GM19455 (cell line): ENCODE measurements around the gene TFCP2L1.

Source experiments
- ATAC-seq: cut with Tn5 transposase; IDR thresholded peaks from one replicate; pipeline ENCODE4 v1.9.1; 2021; ENCODE audit not compliant: unreplicated experiment

TFCP2L1 gene

DNA sequence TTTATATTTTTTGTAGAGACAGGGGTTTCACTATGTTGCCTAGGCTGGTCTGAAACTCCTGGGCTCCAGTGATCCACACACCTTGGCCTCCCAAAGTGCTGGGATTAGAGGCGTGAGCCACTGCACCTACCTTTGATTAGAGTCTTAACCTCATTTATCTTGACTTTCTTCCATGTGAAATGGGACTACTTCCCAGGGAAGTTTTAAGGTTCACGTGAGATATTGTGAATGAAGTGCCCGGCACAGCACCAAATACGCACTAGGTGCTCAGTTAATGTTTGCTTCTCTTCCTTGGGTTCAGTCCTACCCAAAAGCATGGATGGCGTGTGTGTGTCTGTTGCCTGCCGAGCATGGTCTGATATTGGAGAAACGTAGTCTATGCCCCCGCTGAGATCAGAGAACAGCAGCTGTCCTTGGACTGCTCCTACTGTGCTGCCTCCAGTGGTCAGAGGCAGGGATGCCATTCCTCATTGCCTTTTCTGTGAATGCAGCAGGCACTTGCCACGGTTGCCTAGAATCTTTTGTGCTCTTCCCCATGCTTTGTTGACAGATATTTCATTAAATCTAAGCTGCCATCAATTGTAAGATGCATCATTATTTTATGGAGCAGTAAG lies 12.3 kb upstream of the TFCP2L1 start:
- ATAC-seq, result no peak

DNA sequence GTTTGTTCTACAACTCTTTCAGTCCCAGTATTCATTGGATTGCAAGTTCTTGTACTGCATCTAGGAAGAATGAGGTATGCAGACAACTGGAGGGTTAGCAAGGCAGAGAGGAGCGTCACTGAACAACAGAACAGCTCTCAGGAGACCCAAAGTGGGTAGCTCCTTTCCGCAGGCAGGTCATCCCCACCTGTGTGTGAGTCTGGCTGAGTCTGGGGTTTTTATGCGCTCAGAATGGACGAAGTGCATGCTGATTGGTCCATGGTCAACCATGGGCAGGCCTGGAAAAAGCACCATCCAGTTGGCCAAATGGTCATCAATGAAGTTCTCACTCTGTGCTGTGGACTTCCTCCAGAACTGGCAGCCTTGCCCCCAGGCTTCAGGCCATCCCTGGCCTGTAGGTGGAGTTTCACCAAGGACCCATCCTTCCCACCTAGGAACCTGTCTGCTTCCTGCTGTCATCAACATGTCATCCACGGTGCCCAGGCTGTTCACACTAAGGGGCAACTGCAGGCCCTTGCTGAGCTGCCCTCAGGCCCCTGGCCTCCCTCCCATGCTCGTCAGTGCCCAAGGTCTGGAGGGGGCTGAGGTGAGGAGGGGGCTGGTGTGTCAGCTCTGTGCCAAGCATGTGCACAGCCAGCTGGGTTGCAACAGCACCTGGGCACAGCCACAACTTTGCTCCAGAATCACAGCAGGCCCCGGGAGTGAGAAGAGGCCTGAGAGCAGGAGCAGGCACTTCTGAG lies 11.1 kb upstream of the TFCP2L1 start:
- no peak for ATAC-seq

DNA sequence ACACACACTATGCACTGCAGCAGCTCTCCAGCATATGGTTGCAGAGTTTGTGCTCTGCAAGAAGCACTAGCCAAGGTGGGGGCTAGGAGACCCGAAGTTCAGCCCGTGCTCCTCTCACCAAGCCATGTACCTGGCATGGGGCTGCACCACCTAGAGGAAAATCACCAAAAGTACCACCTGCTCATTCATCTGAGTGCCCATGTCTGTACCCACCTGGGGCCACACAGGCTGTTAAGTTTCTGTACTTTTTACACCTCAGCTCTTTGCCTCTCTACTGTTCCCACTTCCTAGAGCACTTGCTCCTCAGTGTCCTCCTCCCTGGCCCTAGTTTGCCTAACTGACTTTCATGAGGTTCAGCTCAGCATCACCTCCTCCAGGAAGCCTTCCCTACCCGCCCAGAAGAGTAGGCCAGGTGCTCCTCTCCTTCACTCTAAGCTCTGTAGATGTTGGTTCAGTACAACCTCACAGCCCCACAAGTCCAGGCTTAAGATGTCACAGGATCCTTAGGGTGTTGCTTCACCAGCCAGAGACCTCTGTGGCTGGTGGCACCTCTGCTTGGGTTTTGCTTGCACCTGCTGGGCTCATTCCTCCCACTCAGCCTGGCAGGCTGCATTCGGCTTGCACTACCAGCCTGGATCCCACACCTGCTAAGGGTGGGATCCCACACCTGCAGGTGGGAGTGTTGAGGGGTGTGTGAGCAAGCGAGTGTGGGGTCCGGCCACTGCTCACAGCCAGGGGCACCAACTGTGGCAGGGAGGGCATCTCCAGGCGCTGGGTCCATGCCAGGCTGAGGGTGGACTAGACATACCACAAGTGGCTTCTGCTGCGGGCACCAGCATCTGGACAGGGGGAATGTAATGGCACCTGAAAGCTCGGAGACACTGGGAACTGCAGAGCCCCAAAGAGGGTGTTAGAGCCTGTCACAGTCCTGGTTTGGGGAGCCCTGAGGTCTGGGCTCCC lies 10.2 kb upstream of the TFCP2L1 start:
- no peak for ATAC-seq

DNA sequence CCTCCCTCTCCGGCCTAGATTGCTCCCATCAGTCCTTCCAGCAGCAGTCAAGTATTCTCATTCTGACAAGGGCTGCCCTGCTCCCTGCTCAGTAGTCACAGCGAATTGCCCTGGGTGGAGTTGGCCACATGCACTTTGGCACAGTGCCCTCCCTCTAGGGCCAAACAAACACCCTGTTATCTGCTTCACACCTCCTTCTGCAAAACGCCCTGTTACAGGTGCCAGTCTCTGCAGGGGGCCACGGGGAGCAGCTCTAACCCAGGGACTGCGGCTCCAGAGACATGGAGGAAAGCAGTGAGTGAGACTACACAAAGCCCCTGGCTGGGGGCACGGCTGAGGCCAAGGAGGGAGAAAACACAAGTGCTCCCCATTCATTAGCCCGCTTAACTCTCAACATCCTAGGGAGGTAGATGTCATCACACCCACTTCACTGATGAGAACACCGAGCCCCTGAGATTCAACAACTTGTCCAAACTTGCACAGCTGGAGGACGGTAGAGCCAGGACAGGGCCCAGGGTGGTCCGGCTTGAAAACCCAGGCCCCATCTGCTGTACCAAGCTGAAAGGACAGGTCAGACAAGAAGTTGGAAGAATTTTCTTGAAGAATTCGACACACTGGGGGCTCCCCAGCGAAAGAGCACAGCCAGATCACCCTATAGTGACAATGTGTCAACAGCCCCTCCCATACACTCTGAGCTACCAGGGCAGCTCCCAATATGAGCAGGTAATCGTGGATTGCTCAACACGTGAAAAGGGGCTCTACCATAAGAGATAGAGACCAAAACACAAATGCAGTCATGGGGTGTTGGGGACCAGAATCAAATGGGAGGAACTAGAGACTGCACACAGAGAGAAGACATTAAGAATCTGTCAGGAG lies 8.7 kb upstream of the TFCP2L1 start:
- ATAC-seq, result no peak

DNA sequence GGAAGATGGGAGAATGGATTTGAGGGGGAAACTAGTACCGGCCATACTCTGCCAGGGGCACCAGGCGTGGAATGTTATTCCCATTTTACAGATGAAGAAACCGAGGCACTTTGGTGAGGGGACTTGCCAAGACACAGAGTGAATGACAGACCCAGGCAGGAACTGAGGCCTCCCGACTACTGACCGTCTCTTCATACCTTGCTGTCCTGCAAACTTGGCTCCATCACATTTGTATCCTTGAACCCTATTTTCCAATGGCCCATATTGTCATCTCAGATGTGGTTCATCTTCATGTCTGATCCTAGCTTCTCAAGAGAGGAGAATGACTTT lies 6.2 kb upstream of the TFCP2L1 start:
- no peak for ATAC-seq

DNA sequence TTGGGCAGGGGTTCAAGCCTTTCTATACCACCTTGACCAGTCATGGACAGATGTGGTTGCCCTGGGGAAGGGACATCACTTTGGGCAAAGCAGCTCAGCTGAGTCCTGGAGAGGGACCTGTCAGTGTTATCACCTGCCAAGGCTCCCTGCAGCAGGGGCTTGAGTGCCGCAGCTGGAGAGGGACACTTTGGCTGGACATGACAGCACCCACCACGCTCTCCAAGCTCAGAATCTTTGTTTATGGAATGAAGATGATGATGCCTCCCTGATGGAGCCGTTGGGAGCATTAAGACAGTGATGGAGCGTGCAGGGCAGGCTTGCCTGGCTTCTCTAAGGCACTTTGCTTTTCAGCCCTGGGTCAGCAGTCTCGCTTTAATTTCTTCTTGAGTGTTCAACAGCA lies 4.3 kb upstream of the TFCP2L1 start:
- ATAC-seq, result no peak

DNA sequence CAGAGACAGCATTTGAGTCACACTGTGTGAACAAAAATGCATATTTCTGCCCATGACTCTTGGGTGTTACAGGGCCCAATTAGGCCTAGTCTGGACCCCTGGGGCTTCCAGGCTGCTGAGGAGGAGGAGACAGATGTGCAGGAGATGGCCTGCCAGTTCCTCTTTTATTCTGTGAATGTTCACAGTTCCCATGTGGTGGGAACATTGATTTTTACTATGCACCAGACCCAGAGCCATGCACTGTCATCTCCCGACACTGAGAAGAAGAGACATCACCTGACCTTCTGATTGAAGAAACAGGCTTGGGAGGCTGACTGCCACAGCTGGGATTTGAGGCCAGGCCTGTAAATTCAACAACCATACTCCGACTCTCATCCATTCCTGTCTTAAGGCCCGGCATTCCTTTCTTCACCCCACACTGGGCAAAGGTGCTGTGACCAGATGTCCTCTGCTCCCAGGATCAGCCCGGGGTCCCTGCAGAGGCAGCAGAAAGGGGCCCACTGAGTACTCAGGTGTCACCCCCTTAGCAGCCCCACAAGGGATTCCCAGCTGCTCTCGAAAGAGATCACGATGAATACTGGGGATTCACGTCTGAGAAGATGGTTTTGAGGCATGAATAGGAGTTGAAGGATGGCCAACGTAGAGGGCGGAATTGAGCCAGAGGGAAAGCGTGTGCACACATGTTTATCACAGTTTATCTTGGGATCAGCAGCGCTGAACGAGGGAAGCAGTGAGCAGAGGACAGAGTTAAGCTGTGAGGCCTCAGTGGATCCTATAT lies 3.6 kb upstream of the TFCP2L1 start:
- ATAC-seq, result no peak

DNA sequence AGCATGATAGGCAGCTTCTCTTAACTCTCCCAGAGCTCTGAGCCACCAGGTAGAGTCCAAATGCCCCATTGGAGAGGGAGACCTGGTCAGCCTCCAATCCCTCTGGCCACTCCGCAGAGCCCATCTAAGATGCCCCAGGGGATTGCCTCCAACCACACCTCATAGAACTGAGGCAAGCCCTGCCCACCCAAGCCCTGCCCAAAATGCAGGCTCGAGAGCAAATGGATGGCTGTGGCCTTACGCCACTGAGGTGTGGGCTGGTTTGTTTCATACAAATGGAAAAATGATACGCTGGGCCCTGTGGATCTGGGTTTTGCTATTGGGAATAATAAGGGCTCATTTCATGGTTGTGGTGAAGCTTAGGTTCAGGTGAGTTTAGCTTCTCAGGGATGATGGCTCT lies 3.0 kb upstream of the TFCP2L1 start:
- no peak for ATAC-seq

DNA sequence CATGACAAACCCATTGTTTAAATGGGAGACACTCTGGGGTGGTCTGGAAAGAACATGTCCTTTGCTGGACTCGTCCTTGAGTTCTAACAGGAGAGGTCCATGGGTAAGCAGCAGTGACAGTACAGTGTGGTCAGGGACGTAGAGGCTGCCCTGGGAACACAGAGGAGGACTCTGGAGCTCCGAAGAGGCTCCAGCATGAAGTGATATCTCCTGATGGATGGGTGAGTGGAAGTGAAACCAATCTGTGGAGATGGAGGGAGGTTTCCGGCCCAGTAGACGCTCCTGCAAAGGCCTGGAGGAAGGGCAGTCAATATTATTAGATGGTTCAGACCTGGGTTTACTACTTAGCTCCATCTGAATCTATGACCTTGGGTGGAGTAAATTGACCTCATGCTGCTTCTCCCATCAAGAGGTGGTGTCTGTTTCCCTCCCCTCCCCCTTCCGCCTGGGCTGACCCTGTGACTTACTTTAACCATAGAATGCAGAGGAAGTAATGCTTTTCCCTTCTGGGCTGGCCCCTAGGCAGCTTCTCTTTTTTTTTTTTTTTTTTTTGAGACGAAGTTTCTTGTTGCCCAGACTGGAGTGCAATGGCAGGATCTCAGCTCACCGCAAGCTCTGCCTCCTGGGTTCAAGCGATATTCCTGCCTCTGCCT lies 2.3 kb upstream of the TFCP2L1 start:
- ATAC-seq, result no peak

DNA sequence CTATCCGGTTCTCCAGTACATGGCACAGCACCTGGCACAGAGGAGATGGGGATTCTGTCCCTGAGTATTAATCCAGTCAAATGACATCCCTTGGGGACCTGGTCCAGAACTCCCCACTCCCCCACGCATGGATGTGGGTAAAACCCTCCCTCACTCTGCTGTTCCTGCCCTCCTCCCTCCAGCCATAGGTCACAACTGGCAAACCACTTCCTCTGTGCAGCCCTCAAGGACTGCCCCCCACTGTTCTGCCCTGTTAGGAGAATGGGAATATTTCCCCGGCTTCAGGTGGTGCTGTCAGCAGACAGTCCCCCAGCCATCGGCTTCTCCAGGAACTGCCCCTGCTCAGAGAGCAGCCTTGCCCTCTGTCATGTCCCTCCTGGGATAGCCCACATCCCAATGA lies 1.5 kb upstream of the TFCP2L1 start:
- no peak for ATAC-seq

DNA sequence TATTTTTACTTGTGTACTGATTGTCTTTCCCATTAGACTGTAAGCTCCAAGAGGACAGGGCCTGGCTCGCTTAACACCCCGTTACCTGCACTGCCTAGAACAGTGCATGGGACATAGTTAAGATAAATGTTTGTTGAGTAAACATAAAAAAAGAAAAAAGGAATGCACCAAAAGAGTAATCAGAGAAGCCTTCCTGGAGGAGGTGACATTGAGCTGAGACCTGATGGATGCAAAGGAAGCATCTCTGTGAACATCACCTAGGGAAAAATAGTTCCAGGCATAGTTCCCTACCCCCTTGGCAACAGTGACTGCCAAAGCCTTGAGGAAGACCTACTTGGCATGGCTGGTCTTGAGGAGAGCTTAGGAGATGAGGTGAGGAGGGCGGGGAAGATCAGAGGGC lies 924 bp upstream of the TFCP2L1 start:
- ATAC-seq, result no peak

DNA sequence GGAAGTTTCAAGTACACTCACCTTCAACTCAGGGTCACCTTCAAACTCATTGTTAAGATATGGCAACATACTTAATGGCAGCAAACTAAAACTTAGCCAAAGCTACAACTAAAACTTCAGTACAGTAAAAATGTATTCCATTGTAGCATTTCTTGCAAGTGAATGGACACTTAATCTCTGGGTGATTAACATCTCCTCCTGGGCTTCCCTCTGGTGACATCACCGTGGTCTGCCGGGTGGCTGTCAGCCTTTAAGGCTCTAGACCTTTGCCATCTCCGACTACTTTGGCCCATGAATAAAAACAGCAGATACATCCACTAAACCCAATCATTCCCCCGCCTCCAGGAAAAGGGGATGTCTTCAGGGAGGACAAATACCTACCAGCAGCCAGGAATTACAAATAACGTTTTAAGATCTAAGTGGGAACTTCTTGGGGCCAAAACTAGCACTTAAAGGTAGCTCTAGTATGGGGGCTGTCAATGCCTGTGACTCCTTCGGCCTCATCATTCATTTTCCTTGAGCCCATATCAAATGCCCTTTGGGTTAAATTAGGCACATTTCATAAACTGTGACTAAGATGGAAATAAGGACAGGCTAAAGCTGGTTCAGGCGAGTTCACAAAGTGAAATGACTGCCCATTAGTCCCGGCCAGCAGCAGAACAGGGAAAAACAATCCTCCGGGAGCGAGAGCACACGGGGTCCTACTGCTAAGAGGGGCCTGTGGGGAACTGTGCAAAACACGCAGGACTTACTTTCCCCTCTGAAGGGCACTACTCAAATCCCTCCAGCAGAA lies 1.1 kb downstream of the TFCP2L1 start:
- ATAC-seq, result no peak

DNA sequence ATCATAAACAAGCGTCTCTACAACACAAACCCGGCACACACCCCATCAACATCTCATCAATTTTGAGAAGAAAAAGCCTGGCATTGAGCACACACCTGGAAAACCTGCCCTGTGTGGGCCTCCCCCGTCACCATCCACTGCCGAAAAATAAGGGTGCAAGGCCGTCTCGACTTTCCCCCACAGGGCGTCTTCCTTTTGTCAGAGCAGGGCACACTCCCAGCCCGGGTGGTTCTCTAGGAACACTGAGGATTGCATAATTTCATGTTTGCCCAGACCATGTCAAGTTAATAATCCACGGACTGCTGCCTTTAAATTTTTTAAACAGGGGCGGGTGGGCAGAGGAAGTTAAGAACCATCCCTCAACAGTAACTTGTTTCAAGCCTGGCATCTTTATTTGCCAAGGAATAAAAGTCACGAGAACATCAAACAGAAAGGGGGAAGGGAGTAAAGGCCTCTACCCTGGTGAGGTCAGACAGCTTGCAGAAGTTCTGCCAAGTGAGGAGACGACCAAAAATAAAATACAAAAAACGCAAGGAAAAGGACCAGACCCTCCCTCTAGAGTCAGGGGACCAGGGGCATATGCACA lies 2.1 kb downstream of the TFCP2L1 start:
- ATAC-seq, result no peak

DNA sequence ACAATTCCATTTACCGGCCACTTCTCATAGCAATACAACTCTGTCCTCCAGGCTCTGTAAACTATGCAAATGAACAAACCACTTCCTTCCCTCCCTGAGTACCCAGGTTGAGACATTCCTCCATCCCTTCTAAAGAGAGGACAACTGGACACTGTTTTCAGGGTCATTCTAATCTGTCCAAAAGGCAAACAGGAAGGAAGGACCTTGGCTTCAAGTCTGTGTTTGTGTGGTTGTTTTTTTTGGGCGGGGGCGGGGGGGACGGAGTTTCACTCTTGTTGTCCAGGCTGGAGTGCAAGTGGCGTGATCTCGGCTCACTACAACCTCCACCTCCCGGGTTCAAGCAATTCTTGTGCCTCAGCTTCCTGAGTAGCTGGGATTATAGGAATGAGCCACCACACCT lies 3.3 kb downstream of the TFCP2L1 start:
- ATAC-seq, result no peak

DNA sequence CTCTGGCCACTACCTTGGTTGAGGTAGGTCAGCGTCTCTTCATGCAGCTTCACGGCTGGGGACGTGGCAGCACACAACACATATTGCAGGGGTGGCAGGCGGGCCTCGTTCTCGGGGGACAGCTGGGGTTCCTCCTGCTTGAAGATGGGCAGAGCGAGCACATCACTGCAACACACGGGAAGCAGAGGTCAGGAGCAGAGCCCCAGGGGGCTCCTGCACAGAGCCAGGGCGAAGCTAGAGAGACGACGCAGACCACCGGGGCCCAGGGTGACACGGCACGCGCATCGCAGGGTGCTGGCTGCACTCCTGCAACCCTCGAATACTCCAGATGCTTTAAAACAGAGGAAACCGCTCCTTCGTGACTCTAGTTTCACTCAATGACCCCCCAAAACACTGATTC lies 3.9 kb downstream of the TFCP2L1 start:
- ATAC-seq, result no peak

DNA sequence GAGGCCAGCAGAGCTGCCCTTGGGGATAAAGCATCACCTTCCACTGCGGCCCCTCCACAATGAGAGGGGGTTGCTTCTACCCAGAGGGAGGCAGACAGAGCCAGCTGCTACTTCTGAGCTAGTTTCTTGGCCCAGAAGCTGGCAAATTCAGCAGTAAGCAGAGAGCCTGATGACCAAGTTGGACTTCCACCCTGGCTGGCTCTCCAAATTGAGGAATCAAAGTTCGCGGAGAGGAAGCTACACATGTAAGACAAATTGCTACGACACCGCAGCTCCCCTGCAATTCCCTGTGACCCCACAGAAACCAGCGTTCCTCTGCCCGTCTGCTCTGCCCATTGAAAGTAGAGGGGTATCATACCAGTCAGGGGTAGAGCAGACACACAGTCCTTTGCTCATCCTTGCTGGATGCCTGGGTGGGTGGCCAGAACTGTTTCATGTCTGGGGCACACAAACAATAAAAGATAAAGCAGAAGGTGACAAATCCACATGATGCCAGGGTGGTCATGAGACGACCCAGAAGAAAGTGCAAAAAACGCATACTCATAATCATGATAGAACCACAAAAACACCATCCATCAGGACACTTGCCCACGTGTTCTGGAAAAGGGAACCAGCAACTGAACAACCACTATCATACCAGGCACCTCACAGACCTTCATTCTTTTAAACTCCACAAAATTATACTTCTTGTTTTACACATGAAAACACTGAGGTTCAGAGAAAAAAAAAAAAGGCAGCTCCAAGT lies 5.4 kb downstream of the TFCP2L1 start:
- no peak for ATAC-seq

DNA sequence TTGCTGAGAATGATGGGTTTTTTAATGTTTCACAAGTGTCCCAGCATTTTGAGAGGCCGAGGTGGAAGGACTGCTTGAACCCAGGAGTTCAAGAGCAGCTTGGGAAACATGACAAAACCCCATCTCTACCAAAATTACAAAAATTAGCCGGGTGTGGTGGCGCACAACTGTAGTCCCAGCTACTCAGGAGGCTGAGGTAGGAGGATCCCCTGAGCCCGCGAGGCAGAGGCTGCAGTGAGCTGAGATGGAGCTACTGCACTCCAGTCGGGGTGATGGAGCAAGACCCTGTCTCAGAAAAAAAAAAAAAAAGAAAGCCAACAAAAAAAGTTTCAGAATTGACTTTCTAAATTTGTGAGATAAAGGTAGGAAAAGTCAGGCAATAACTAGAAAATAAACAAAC lies 8.7 kb downstream of the TFCP2L1 start:
- ATAC-seq, result no peak

DNA sequence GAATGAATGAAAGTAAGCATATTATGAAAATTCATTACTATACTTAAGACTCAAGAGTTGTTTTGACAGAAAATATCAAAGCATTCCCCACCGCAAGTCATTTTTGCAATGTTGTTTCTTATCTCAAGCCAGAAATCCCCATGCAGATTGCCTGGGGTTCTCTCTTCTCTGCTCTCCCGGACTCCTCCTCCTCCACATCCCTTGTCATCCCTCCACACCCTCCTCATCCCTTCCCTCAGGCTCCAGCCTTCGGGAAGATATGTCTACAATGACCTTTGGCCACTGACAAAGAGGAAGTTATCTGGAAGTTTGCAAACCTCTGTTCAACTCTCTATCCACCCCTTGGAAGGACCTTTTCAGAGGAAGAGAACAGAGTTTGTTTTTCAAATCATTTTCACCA lies 11.9 kb downstream of the TFCP2L1 start:
- no peak for ATAC-seq
